GM18508 (cell line): ENCODE measurements around the gene EHD4.

Source experiments
- ATAC-seq: cut with Tn5 transposase; IDR thresholded peaks from one replicate; pipeline ENCODE4 v1.9.1; 2021; ENCODE audit warnings: moderate number of reproducible peaks; ENCODE audit not compliant: insufficient read depth, unreplicated experiment

Gene EHD4

DNA sequence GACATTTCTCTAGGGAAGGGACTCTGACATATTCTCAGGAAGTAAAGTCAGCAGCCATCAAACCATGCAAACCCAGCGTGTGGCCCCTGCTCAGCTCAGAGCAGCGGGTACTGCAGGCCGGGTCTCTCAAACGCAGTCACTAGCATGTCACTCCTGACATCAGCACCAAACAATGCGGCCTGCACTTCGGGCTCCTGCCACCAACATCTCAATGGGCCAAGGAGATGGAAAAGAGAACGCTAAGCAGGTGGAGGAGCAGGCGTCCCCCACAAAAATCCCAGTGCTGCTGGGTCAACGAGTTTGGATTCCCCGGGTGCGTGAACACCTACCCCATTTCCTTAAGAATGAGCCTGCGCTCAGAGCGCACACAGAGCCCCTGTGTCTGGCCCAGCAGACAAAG, 68.6 kb downstream of the EHD4 start:
- no peak for ATAC-seq

- no peak for ATAC-seq
Observed at GRCh38 chr15:41901431-41901830, 70.9 kb downstream of the EHD4 start.

DNA sequence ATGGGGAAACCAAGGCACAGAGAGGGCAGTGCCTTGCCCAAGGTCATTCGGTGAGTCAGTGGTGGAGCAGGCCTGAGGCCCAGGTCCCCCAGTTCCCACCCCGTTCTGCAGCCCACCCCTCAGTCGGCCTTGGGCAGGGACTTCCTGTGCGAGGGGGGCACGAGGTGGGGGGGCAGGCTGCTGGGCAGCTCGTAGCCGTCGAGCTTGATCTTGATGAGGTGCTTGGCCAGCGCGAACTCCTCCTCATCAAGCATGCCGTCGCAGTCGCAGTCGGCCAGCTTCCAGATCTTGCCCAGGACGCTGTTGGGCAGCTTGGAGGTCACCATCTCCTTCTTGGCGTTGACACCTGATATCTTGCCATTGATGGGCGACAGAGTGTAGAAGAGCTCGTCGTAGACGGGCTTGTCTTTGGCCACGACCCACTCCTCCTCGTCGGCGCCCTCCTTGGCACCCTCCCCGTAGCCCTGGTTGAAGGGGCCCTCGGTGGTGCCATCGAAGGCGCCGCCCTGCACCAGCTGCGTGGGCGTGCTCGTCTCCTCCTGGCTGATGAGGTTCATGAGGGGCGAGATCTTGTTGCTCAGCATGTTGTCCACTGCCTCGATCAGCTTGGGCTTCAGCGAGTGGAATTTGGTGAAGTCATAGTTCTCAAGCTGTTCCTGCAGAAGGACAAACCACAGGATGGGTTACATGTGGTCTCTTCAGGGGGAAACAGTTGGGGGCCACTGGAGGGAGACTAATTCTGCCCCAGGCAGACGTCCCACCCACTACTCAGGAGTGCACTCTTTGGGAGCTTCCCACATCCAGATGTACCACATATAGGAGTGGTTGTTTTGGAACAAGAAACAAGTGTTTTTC, 71.6 kb downstream of the EHD4 start:
- ATAC-seq, result no peak

GRCh38 chr15:41899854-41900442, 72.4 kb downstream of the EHD4 start:
- no peak for ATAC-seq

DNA sequence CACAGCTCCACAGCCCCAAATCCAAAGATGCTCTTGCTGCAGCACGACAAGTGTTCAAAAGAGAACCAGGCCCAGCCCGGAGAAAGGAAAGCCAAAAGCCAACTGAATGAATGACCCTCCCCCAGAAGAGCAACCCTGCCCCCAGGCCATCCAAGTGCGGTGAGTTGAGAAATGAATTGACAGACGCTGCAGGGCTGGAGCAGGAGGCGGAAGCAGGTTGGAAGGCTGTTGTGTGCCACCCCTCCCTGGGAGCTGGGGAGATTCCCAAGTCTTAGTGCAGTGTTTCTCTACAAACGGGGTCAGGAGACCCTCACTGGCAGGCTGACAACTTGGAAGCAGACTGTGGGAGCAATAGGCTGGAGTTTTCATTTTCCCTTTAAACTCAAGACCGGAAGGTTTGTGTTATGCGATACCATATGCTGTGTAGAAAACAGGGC, 75.0 kb downstream of the EHD4 start:
- no peak for ATAC-seq

- no peak for ATAC-seq
Observed at GRCh38 chr15:41896566-41896965, 75.8 kb downstream of the EHD4 start.

DNA sequence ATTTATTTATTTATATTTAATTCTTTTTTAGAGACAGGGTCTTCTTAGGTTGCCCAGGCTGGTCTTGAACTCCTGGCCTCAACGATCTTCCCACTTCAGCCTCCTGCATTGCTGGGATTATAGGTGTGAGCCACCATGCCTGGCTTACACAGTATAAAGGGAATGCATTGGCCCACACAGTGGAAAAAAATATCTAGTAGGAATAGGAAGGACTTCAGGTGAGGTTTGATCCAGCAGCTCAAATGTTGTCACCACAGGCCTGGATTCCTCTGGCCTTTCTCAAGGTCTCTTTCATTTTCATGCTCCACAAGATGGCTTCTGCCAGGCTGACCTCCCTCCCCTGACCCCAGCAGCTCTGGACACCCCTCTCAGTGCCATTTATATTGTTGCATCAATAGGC, 76.4 kb downstream of the EHD4 start:
- ATAC-seq, result no peak

- no peak for ATAC-seq
Observed at GRCh38 chr15:41895491-41895890, 76.9 kb downstream of the EHD4 start.

GRCh38 chr15:41894791-41895463, 77.4 kb downstream of the EHD4 start:
- peak; percentile 68 for ATAC-seq

GRCh38 chr15:41894251-41894790, 78.0 kb downstream of the EHD4 start:
- no peak for ATAC-seq

- ATAC-seq, result no peak
Observed at GRCh38 chr15:41893422-41894250, 78.7 kb downstream of the EHD4 start, which contains the start of gene SPTBN5. Gene SPTBN5, minus strand, starts transcription at chr15:41894053. Its CDS starts 556 bp downstream, at chr15:41893497.

DNA sequence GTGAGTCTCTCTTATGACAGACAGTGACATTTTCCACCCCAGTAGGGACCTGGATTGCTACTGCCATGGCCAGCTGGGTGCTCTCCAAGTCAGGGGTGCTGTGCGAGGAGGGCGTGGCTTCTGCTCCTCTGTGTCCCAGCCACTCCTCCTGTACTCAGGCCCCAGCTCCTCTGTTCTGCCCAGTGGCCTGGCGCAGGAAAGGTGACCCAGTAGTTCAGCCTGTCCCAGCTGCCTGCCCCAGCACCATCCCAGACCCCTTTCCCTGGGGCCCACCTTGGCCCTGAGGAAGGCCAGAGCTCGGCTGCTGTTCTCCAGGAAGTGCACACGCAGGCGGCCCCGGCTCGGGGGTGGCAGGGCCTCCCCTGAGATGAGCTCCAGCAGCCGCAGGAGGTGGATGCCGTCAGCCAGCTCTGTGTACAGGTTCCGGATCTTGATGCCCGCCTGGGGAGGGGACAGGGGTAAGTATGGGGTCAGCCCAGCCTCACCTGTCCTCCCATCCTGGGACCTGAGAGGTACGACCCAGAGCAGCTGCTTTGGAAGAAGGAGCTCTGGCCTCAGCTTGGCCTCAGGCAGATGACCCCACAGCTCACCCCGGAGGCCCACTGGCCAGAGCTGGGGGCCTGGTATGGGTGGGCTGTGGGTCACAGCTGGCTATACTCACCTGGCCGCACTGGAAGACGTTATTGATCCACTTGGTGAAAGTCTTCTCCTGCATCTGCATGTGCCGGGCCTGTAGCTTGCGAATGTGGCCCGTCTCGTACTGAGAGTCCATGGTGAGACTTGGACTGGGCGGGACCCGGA, 79.5 kb downstream of the EHD4 start:
- ATAC-seq, result no peak

- ATAC-seq, result no peak
Observed at GRCh38 chr15:41891946-41892345, 80.4 kb downstream of the EHD4 start.

DNA sequence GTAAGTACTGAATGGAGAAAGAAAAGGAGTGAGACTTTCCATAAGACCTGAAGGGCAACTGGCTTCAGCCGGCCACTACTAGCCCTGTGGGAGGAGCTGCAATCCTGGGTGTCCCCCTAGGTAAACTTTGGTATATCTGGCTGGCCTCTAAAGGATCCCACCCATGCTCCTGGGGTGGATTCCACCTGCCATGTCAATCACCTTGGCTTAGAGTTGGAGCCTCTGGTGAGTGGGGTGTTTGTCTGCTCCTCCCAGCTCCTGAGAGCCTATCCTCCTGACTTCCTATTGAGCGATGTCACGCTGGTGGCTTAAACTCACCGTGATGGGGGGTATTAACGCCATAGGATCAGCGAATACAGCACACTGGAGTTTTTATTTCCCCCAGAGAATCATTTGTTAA, 81.1 kb downstream of the EHD4 start:
- ATAC-seq, result no peak

GRCh38 chr15:41890050-41890690, 82.2 kb downstream of the EHD4 start:
- ATAC-seq, result no peak

GRCh38 chr15:41888662-41889253, 83.6 kb downstream of the EHD4 start:
- ATAC-seq, result no peak

DNA sequence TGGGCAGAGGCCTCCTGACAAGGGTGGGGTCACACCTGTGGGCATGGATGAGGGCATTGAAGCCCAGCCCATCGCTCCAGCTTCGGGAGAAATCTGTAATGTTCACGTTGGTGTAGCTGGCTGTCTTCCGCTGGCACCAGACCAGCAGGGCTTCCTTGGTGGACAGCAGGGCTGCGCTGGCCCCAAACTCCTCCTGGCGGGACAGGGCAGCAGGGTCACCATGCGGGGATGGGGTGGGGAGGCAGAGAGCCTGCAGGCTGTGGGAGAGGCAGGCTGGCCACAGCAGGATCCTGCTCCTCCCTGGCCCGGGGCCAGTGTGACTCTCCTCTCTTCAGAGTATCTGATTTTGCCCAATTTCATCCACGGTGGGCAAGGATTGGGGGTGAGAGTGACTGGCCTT, 84.5 kb downstream of the EHD4 start:
- ATAC-seq, result no peak

DNA sequence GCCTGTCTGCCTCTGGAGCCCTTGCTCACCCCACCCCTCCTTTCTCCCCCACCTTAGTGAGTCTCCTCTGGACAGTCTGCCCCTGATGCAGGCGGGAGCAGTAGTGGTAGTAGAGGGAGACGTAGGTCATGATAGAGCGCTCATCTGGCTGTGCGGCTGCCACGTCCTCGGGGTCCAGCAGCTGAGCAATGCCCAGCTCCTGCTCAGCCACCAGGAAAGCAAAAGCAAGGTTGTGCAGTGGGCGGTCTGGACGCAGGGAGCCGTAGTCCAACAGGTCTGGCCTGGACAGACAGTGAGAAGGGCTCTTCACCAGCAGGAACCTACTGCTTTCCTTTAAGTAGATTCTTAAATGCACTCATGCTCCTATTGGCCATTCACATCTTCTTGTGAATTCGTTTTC, 85.2 kb downstream of the EHD4 start:
- ATAC-seq, result no peak
